Kidney (tissue), 14 donors: ENCODE results near the gene LHFPL4. TPM values are rescaled to one million over a fixed set of nuclear protein-coding genes. Genes with fewer than 3 reads are reported as not detected.

ENCODE experiments used
- DNase-seq, 5 donors: peaks; one replicate each; pipeline ENCODE4 v3.0.0-alpha.2; 2013 to 2020
- FAIRE-seq: peaks from 2 replicates; lab custom pipeline; 2012; peaks lifted over from hg19 to GRCh38; lab: Jason Lieb, UNC
- H3K27ac ChIP-seq, 2 donors: one replicate each; pipeline ENCODE4 v1.7.0; 2013; ENCODE audit warnings: low read depth in 2 of 2, low read length in 2 of 2, inconsistent platforms in 1 of 2
- H3K27me3 ChIP-seq: one replicate; pipeline ENCODE4 v1.7.1; 2013; ENCODE audit warnings: low read length, inconsistent platforms; ENCODE audit not compliant: control insufficient read depth, insufficient read depth
- H3K36me3 ChIP-seq, 3 donors: one replicate each; pipeline versions ENCODE4 v1.7.0 to v1.7.1; 2013; ENCODE audit warnings: low read length in 3 of 3, control low read depth in 1 of 3, inconsistent platforms in 1 of 3; ENCODE audit not compliant: insufficient read depth in 3 of 3, control insufficient read depth in 2 of 3
- H3K4me1 ChIP-seq, 3 donors: one replicate each; pipeline versions ENCODE4 v1.7.0 to v1.7.1; 2013; ENCODE audit warnings: low read length in 3 of 3, inconsistent platforms in 1 of 3, low read depth in 1 of 3; ENCODE audit not compliant: control insufficient read depth in 2 of 3, insufficient read depth in 2 of 3
- H3K4me3 ChIP-seq, 3 donors: one replicate each; pipeline versions ENCODE4 v1.7.0 to v1.8.1; 2013; ENCODE audit warnings: low read length in 3 of 3, control low read depth in 1 of 3, inconsistent platforms in 1 of 3
- H3K9ac ChIP-seq, 3 donors: one replicate each; pipeline versions ENCODE4 v1.7.0 to v1.7.1; 2013; ENCODE audit warnings: low read length in 3 of 3, control low read depth in 1 of 3, inconsistent platforms in 1 of 3
- H3K9me3 ChIP-seq, 3 donors: one replicate each; pipeline versions ENCODE4 v1.7.0 to v1.7.1; 2013; ENCODE audit warnings: low read length in 3 of 3, control low read depth in 1 of 3, inconsistent platforms in 1 of 3; ENCODE audit not compliant: control insufficient read depth in 2 of 3, insufficient read depth in 1 of 3
- intact Hi-C: fragments of 100-400 bp; cut with DNase I; formaldehyde crosslinking; loops from one replicate; pipeline ENCODE4 v1.11.1; 2022
- polyA plus RNA-seq: library from polyadenylated mRNA; stranded (reverse); fragments of 350-450 nt; fragmentation: Illumina TruSeq; extraction: RNeasy Lipid Tissue Mini Kit (QIAGEN cat#74804); gene quantifications from one replicate; pipeline ENCODE4 v1.2.3, GENCODE V29; 2014; ENCODE audit warnings: low read depth, low replicate concordance; ENCODE audit not compliant: insufficient read depth
- total RNA-seq: library from RNA; stranded (reverse); fragmentation: NEBNext Ultra II Directional; extraction: Animal tissue kit (Norgen Biotek cat#: 25700); gene quantifications from one replicate; pipeline ENCODE4 v1.2.1, GENCODE V29; 2021
- TF ChIP-seq, protein P1 (sequence below): IDR thresholded peaks from 3 replicates; pipeline ENCODE4 v1.5.1; 2012; ENCODE audit warnings: mild to moderate bottlenecking, moderate library complexity, borderline replicate concordance; ENCODE audit not compliant: insufficient read depth; ENCODE audit errors: extremely low read depth
- donor health status: control.
- donor health status: control.
- donor health status: control.
- donor health status: control.
- donor health status: control.
- donor health status: DM: yes; HTN: yes; CAD: no.
- donor health status: Normal renal cell carcinoma (clear cell type).

The LHFPL4 gene
- total and polyA plus RNA-seq, 2 donors from 2014 or later: 0.25 TPM; not detected in 1

- TF ChIP-seq, protein P1, sequence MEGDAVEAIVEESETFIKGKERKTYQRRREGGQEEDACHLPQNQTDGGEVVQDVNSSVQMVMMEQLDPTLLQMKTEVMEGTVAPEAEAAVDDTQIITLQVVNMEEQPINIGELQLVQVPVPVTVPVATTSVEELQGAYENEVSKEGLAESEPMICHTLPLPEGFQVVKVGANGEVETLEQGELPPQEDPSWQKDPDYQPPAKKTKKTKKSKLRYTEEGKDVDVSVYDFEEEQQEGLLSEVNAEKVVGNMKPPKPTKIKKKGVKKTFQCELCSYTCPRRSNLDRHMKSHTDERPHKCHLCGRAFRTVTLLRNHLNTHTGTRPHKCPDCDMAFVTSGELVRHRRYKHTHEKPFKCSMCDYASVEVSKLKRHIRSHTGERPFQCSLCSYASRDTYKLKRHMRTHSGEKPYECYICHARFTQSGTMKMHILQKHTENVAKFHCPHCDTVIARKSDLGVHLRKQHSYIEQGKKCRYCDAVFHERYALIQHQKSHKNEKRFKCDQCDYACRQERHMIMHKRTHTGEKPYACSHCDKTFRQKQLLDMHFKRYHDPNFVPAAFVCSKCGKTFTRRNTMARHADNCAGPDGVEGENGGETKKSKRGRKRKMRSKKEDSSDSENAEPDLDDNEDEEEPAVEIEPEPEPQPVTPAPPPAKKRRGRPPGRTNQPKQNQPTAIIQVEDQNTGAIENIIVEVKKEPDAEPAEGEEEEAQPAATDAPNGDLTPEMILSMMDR: no peak
- Histone ChIP-seq H3K9me3 (peaks cover 0 to 7% (median 0%) of the 10 kb centered on the region in 3 donors), H3K4me3 (no peak overlapping the region), H3K27ac (no peak overlapping the region), H3K27me3 (no peaks in the 10 kb centered on the region), H3K9ac (no peak overlapping the region), H3K36me3 (no peaks in the 10 kb centered on the region), H3K4me1 (no peaks in the 10 kb centered on the region)
- DNase-seq: no peak
- intact Hi-C loops: no loop called here
- FAIRE-seq: no peak
Measured at GRCh38 chr3:9583792-9584191, 30.2 kb upstream of the LHFPL4 start.

- DNase-seq (no peak), FAIRE-seq (no peak)
- Histone ChIP-seq H3K9me3 (peaks cover 0 to 7% (median 0%) of the 10 kb centered on the region in 3 donors), H3K4me1 (no peaks in the 10 kb centered on the region), H3K9ac (no peak overlapping the region), H3K4me3 (no peak overlapping the region), H3K36me3 (no peaks in the 10 kb centered on the region), H3K27me3 (no peaks in the 10 kb centered on the region), H3K27ac (no peak overlapping the region)
- TF ChIP-seq, protein P1: no peak
- intact Hi-C loops: no loop called here
Measured at GRCh38 chr3:9583371-9583770, 29.7 kb upstream of the LHFPL4 start.

- no peak overlapping the region for H3K27ac ChIP-seq
- no peaks in the 10 kb centered on the region for H3K27me3 ChIP-seq
- FAIRE-seq: no peak
- DNase-seq: peak in 2 of 5 donors; percentile 13 to 14
- H3K4me3 ChIP-seq: no peak overlapping the region
- TF ChIP-seq, protein P1: no peak
- H3K9ac ChIP-seq: no peak overlapping the region
- intact Hi-C loops: no loop called here
- H3K9me3 ChIP-seq: peaks cover 0 to 7% (median 0%) of the 10 kb centered on the region in 3 donors
- H3K4me1 ChIP-seq: no peaks in the 10 kb centered on the region
- no peaks in the 10 kb centered on the region for H3K36me3 ChIP-seq
Measured at GRCh38 chr3:9582332-9582731, 28.7 kb upstream of the LHFPL4 start.

DNA sequence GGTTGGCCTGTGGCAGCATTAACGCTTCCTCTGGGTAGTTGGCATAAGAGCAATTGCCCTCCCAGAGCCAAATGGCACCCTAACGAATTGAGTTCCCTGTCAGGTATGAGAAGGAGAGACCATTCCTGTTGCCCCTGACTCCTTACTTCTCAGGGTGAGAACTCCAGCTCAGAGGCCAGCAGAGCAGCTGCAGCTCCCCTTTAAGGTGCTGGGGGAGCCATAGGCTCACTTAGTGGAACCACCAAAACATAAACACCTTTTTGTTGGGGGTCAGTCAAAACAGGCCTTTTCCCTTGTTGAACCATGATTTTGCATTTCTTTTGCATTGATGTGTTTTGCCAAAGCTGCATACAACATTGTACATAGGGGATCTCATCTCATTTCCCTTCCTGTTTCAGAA lies 28.1 kb upstream of the LHFPL4 start:
- no peaks in the 10 kb centered on the region for H3K4me1 ChIP-seq
- FAIRE-seq (no peak), DNase-seq (no peak)
- H3K27ac ChIP-seq: no peak overlapping the region
- no peaks in the 10 kb centered on the region for H3K36me3 ChIP-seq
- intact Hi-C loops: no loop called here
- H3K9me3 ChIP-seq: peaks cover 0 to 7% (median 0%) of the 10 kb centered on the region in 3 donors
- TF ChIP-seq, protein P1: no peak
- H3K27me3 ChIP-seq: no peaks in the 10 kb centered on the region
- no peak overlapping the region for H3K4me3 ChIP-seq
- no peak overlapping the region for H3K9ac ChIP-seq
